Measurements from ENCODE around the gene MCM9. TPM values are rescaled to one million over a fixed set of nuclear protein-coding genes. Genes with fewer than 3 reads are reported as not detected.
A peak's percentile ranks its signal among the peaks of the same experiment; 100 is the strongest.

The MCM9 gene
- total RNA-seq, 1 donor: 11.4 TPM

DNA sequence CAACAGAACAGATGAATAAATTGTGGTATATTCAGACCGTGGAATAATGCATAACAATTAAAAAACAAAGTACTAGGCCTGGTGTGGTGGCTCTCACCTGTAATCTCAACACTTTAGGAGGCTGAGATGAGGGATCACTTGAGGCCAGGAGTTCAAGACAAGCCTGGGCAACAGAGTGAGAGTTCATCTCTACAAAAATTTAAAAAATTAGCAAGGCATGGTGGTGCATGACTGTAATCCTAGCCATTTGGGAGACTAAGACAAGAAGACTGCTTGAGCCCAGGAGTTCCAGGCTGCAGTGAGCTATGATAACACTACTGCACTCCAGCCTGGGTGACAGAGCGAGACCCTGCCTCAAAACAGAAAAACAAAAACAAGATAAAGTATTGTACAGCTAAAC is 57.2 kb downstream of the MCM9 start:
- H3K4me3 ChIP-seq (ENCODE audit: low read depth, low read length): no peak overlapping the region
- no peak for DNase-seq (ENCODE audit: low read depth)
- TF ChIP-seq, protein P1, sequence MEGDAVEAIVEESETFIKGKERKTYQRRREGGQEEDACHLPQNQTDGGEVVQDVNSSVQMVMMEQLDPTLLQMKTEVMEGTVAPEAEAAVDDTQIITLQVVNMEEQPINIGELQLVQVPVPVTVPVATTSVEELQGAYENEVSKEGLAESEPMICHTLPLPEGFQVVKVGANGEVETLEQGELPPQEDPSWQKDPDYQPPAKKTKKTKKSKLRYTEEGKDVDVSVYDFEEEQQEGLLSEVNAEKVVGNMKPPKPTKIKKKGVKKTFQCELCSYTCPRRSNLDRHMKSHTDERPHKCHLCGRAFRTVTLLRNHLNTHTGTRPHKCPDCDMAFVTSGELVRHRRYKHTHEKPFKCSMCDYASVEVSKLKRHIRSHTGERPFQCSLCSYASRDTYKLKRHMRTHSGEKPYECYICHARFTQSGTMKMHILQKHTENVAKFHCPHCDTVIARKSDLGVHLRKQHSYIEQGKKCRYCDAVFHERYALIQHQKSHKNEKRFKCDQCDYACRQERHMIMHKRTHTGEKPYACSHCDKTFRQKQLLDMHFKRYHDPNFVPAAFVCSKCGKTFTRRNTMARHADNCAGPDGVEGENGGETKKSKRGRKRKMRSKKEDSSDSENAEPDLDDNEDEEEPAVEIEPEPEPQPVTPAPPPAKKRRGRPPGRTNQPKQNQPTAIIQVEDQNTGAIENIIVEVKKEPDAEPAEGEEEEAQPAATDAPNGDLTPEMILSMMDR (IDR thresholded peaks at IDR 0.05; ENCODE audit: insufficient read depth, low read length): no peak

DNA sequence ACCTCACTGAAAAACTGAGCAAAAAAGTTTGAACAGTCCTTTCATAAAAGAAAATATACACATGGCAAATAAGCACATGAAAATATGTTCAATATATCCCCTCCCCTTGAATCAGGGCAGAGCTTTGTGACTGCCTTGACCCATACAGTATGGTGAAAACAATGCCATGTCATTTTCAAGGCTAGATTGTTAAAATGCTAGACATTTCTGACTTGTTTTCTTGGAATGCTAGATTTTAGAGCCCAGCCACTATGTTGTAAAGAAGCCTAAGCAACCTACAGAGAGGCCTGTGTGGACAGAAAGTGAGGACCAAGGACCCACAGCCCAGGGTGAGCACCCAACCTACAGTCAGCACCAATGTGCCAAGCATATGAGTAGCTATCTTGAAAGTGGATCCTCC is 58.1 kb downstream of the MCM9 start:
- peak; percentile 70 for DNase-seq (ENCODE audit: low read depth)

DNA sequence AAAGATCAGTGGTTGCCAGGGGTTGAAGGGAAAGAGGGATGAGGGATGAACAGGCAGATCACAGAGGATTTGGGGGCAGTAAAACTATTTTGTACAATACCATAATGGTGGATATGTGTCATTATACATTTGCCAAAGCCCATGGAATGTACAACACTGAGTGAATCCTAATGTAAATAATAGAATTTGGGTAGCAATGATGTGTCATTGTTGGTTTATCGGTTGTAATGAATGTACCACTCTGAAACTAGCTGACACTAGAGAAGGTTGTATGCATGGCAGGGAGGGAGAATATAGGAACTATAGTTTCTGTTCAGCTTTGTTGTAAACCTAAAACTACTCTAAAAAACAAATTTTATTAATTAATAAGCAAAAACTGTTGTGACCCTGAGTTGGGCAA is 58.8 kb downstream of the MCM9 start:
- TF ChIP-seq, protein P1 (IDR thresholded peaks at IDR 0.05; ENCODE audit: insufficient read depth, low read length): no peak
- DNase-seq (ENCODE audit: low read depth): no peak
- H3K4me3 ChIP-seq (ENCODE audit: low read depth, low read length): no peak overlapping the region

More for the DNA sequence above, 58.1 kb downstream of the MCM9 start:
- TF ChIP-seq, protein P1 (IDR thresholded peaks at IDR 0.05; ENCODE audit: insufficient read depth, low read length): no peak
- no peak overlapping the region for H3K4me3 ChIP-seq (ENCODE audit: low read depth, low read length)

DNA sequence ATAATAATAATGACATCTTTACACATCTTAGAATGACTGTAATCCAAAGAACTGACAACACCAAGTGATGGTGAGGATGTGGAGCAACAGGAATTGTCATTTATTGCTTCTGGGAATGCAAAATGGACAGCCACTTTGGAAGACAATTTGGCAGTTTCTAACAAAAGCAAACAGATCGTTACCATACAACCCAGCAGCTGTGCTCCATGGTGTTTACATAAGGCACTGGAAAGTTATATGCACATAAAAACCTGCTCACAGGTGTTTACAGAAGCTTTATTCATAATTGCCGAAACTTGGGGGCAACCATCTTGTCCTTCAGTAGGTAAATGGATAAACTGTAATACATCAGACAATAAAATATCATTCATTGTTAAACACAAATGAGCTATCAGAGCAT is 59.3 kb downstream of the MCM9 start:
- no peak overlapping the region for H3K4me3 ChIP-seq (ENCODE audit: low read depth, low read length)

DNA sequence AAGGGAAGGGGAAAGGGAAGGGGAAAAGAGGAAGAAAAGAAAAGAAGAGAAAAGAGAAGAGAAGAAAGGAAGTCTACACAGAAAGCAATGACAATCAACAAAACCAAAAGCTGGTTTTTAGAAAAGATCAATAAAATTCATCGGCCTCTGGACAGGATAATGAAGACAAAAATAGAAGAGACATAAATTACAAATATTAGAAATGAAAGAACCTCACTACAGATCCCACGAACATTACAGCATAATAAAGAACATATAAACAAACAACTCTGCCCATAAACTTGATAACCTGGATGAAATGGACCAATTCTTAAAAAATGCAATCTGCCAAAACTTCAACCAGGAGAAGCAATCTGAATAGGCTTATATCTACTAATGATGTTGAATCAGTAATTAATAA is 61.7 kb downstream of the MCM9 start:
- DNase-seq (ENCODE audit: low read depth): no peak
- TF ChIP-seq, protein P1 (IDR thresholded peaks at IDR 0.05; ENCODE audit: insufficient read depth, low read length): no peak
- no peak overlapping the region for H3K4me3 ChIP-seq (ENCODE audit: low read depth, low read length)

More for the DNA sequence above, 59.3 kb downstream of the MCM9 start:
- DNase-seq (ENCODE audit: low read depth): no peak
- TF ChIP-seq, protein P1 (IDR thresholded peaks at IDR 0.05; ENCODE audit: insufficient read depth, low read length): no peak

DNA sequence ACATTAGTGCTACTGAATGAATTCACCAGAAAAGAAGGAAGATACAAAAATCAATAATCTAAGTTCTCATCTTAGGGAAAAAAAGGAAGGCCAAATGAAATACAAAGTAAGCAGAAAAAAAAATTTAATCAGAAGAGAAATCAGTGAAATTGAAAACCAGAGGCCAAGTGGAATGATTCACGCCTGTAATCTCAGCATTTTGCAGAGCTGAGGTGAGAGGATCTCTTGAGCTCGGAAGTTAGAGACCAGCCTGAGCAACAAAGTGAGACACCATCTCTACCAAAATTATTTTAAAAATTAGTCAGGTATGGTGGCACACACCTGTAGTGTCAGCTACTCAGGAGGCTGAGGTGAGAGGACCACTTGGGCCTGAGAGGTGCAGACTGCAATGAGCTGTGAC is 62.2 kb downstream of the MCM9 start:
- TF ChIP-seq, protein P1 (IDR thresholded peaks at IDR 0.05; ENCODE audit: insufficient read depth, low read length): no peak

DNA sequence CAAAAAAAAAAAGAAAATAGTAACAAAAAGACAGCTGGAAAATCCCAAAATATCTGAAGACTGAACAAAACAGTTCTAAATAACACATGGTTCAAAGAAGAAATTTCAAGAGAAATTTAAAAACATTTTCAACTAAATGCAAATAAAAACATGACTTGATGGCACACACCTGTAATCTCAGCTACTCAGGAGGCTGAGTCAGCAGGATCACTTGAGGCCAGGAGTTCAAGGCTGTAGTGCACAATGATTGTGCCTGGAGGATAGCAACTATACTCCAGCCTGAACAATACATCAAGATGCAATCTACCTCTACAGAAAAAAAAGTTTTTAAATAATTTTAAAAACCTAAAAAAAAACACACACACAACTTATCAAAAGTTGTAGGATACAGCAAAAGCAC is 62.6 kb downstream of the MCM9 start:
- TF ChIP-seq, protein P1 (IDR thresholded peaks at IDR 0.05; ENCODE audit: insufficient read depth, low read length): no peak
- no peak overlapping the region for H3K4me3 ChIP-seq (ENCODE audit: low read depth, low read length)
- DNase-seq (ENCODE audit: low read depth): no peak

More for the DNA sequence above, 62.2 kb downstream of the MCM9 start:
- no peak overlapping the region for H3K4me3 ChIP-seq (ENCODE audit: low read depth, low read length)
- peak; percentile 27 for DNase-seq (ENCODE audit: low read depth)
